Gastrocnemius medialis (tissue), 4 donors: Measurements from ENCODE around the gene TCOF1. TPM values are rescaled to one million over a fixed set of nuclear protein-coding genes. Genes with fewer than 3 reads are reported as not detected.

Experiments
- ATAC-seq, 2 donors: fragments of 150-250 bp; one replicate each; pipeline ENCODE4 v1.9.1; 2016
- DNase-seq, 2 donors: peaks; one replicate each; pipeline ENCODE4 v3.0.0-alpha.2; 2019
- H3K27ac ChIP-seq, 4 donors: fragments of 200-600 bp; sonication (generic); 1 replicate in 1 of 4; 2 replicates in 3 of 4; pipeline ENCODE4 v1.5.1; 2016 to 2018; ENCODE audit warnings: mild to moderate bottlenecking in 2 of 4, moderate library complexity in 1 of 4
- H3K27me3 ChIP-seq, 3 donors: fragments of 200-600 bp; sonication (generic) in 2 of 3; 1 replicate in 1 of 3; 2 replicates in 2 of 3; pipeline versions ENCODE4 v1.5.1 to v1.6.0; 2016 to 2019; ENCODE audit warnings: mild to moderate bottlenecking in 1 of 3, moderate library complexity in 1 of 3
- H3K36me3 ChIP-seq, 2 donors: fragments of 200-600 bp; sonication (generic) in 1 of 2; one replicate each; pipeline ENCODE4 v1.5.1; 2017 to 2018
- H3K4me1 ChIP-seq, 2 donors: fragments of 200-600 bp; sonication (generic) in 1 of 2; one replicate each; pipeline ENCODE4 v1.5.1; 2016 to 2017; ENCODE audit warnings: mild to moderate bottlenecking in 2 of 2
- H3K4me3 ChIP-seq, 4 donors: fragments of 200-600 bp; sonication (generic) in 3 of 4; 1 replicate in 1 of 4; 2 replicates in 3 of 4; pipeline ENCODE4 v1.5.1; 2016 to 2019; ENCODE audit warnings: mild to moderate bottlenecking in 2 of 4
- H3K9me3 ChIP-seq, 3 donors: fragments of 200-600 bp; sonication (generic) in 2 of 3; 1 replicate in 1 of 3; 2 replicates in 2 of 3; pipeline ENCODE4 v1.5.1; 2016 to 2019
- CTCF ChIP-seq, 5 experiments: fragments of 450-650 bp in 3 of 5; fragments of 200-600 bp in 2 of 5; sonication (generic) in 2 of 5; IDR thresholded peaks in 4 of 5; conservative IDR thresholded peaks in 1 of 5; 1 replicate in 4 of 5; 2 replicates in 1 of 5; pipeline ENCODE4 v1.5.1; 2016 to 2019; ENCODE audit warnings: antibody characterized with exemption in 5 of 5, mild to moderate bottlenecking in 3 of 5, moderate library complexity in 3 of 5
- POLR2A ChIP-seq, 2 donors: fragments of 450-650 bp; IDR thresholded peaks; one replicate each; pipeline ENCODE4 v1.6.1; 2017; ENCODE audit warnings: antibody characterized with exemption in 2 of 2, mild to moderate bottlenecking in 2 of 2, moderate library complexity in 2 of 2
- in situ Hi-C, 4 donors: fragments of 200-750 bp; cut with MboI; loops; one replicate each; pipeline versions ENCODE4 v1.15.0 to v1.8.0; 2017; ENCODE audit warnings: low sequenced_read_pairs in 4 of 4
- intact Hi-C: fragments of 100-400 bp; cut with DNase I; formaldehyde crosslinking; loops from one replicate; pipeline ENCODE4 v1.15.1; 2023; ENCODE audit warnings: low total_unique reads
- total RNA-seq, 4 donors: library from RNA; depleted of rRNA; stranded (reverse); fragments of >200 nt; gene quantifications; one replicate each; pipeline versions ENCODE4 v1.1.0 to v1.2.3, GENCODE V29; 2016

TCOF1 gene
- total RNA-seq, 4 donors from 2014 or later, result 22.1 to 31.7 (median 27.1) TPM

DNA sequence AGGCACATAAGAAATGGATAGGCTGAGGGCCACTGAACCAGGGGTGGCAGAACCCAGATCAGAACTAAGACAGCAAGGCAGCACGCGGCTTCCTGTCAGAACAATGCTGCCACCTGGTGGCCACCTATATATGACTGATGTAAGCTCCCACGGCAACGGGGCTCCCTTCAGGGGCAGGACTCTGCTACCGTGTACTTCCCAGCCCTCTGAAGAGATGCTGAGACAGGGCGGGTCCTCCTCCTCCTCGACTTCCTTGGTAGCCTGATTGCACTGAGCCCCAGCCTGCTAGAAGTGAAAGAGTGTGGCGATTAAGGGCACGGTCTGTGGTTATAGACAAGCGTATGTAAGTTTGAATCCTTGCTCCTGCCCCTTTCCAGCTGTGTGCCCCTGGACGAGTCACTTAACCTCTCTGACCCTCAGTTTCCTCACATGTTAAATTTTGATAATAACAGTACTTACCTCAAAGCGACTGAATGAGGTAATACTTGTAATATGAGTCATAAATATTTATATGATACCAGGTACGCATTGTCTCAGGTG is 78.7 kb downstream of the TCOF1 start:
- DNase-seq (peak; percentile 65 to 82), ATAC-seq (peak; percentile 86 to 94)
- H3K27ac ChIP-seq, result no peak overlapping the region
- TF ChIP-seq CTCF (IDR thresholded peaks at IDR 0.05 in 4 of 5, conservative IDR thresholded peaks at IDR 0.05 in 1 of 5) (peak; percentile 77 to 91 (median 87)), POLR2A (IDR thresholded peaks at IDR 0.05) (no peak)
- no peak overlapping the region for H3K4me3 ChIP-seq
- H3K9me3 ChIP-seq, result no peaks in the 10 kb centered on the region
- H3K4me1 ChIP-seq, result no peaks in the 10 kb centered on the region
- no peaks in the 10 kb centered on the region for H3K36me3 ChIP-seq
- intact Hi-C loops, result loop anchor here (5.0 to 10.0 kb wide), 2 partner anchors 79 to 161 kb away; partner anchors contain the start of gene TCOF1
- no peaks in the 10 kb centered on the region for H3K27me3 ChIP-seq
- in situ Hi-C loops, result no loop called here

DNA sequence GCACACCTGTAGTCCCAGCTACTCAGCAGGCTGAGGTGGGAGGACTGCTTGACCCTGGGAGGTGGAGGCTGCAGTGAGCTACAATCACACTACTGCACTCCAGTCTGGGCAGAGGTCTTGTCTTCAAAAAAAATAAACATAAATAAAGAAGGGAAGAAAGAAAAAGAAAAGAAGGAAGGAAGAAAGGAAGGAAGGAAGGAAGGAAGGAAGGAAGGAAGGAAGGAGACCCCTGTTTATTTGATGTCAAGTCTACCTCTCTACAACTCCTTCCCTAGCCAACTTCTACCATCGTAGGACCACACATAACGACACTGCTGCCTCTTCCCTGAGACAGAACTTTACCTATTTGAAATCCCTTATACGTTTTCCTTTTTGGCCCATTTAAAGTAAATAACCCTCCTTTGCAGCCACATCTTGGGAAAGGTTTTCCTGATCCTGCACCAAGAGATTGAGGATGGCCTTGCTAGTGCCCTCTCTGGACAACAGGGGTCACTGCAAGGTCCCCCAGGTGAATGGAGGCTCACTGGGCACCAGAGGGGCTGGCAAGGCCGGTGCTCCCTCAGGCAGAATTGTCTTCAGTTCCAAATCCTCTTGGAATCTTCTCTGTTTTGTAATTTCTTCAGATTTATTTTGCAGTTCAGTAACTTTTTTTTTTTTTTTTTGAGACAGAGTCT is 81.5 kb downstream of the TCOF1 start:
- Histone ChIP-seq H3K27ac (no peak overlapping the region), H3K9me3 (no peaks in the 10 kb centered on the region), H3K4me1 (peaks cover 10 to 14% of the 10 kb centered on the region in 2 donors), H3K36me3 (peaks cover 0 to 9% of the 10 kb centered on the region in 2 donors), H3K4me3 (no peak overlapping the region), H3K27me3 (no peaks in the 10 kb centered on the region)
- TF ChIP-seq POLR2A (IDR thresholded peaks at IDR 0.05) (no peak), CTCF (IDR thresholded peaks at IDR 0.05 in 4 of 5, conservative IDR thresholded peaks at IDR 0.05 in 1 of 5) (peak in 3 of 5 experiments; percentile 6 to 51 (median 24))
- DNase-seq (no peak), ATAC-seq (no peak)
- intact Hi-C loops (loop anchor here (5.0 to 10.0 kb wide), 2 partner anchors 82 to 164 kb away; partner anchors contain the start of gene TCOF1), in situ Hi-C loops (no loop called here)

DNA sequence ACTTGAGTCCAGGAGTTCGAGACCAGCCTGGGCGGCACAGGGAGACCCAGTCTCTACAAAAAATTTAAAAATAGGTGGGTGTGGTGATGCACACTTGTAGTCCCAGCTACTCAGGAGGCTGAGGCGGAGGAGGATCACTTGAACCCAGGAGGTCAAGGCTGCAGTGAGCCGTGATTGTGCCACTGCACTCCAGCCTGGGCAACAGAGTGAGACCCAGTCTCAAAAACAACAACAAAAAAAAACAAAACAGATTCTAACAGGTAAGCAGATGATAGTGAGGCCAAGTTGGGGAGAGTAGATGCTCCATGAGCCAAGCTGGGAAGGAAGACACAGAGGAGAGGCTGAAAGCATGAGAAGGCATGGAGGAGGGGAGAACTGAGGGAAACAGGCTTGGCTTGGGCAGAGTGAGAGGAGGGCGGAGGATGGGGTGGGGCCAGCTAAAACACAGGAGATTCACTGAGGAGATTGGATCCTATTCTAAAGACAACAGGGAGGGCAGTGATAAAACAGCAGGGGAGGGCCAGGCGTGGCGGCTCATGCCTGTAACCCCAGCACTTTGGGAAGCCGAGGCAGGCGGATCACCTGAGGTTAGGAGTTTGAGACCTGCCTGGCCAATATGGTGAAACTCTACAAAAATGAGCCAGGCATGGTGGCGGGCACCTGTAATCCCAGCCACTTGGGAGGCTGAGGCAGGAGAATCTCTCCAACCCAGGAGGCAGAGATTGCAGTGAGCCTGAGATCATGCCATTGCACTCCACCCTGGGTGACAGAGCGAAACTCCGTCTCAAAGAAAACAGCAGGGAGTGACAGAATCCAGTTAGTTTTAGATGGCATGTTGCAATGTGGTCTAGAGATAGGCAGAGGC is 83.7 kb downstream of the TCOF1 start:
- DNase-seq, result no peak
- in situ Hi-C loops (no loop called here), intact Hi-C loops (loop anchor here (10.0 kb wide), 1 partner anchor 234 kb away; no protein-coding TSS in a partner anchor)
- H3K36me3 ChIP-seq, result peaks cover 0 to 31% of the 10 kb centered on the region in 2 donors
- H3K4me1 ChIP-seq, result peaks cover 10 to 14% of the 10 kb centered on the region in 2 donors
- H3K9me3 ChIP-seq, result no peaks in the 10 kb centered on the region
- no peak overlapping the region for H3K4me3 ChIP-seq
- ATAC-seq, result no peak
- H3K27ac ChIP-seq, result peak overlapping the region in 1 of 4 donors; percentile 57
- no peaks in the 10 kb centered on the region for H3K27me3 ChIP-seq
- TF ChIP-seq CTCF (IDR thresholded peaks at IDR 0.05 in 4 of 5, conservative IDR thresholded peaks at IDR 0.05 in 1 of 5) (no peak), POLR2A (IDR thresholded peaks at IDR 0.05) (no peak)

DNA sequence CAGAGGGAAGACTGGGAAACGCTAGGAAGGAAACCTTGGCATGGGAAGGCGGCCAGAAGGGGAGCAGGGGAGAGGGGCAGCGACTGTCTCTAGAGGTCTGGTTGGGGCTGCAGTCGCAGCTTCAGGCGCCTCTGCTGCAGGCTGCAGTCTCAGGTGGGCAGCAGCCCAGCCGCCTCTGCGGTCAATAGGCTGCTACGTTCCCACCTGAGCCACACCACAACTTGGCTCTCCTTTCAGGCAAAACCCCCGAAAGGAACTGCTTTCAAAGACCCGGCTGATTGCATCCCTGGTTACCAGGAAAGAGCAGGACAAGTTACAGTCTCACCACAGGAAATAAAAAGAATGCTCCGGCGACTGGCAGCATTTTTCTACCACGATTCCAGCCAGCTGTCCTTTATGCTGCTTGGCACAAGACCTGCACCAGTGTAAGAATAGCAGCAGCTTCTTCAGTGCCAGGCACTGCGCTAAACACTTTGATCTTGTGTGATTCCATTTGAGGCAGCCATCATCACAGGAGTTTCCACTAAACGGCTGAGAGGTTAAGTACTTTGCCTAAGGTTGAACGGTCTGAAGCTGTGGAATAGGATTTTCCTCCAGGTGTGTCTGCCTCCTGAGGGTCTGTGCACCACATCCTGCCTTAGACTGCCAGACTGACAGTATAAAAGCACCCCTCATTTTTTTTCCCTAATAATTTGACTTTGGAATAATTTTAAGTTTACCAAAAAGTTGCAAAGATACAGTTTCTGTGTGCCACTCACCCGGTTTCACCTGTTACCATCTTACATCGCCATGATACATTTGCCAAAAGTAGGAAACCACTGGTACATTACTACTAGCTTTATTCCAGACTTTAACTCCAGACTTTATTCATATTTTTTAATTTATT is 84.6 kb downstream of the TCOF1 start:
- H3K9me3 ChIP-seq, result no peaks in the 10 kb centered on the region
- TF ChIP-seq CTCF (IDR thresholded peaks at IDR 0.05 in 4 of 5, conservative IDR thresholded peaks at IDR 0.05 in 1 of 5) (no peak), POLR2A (IDR thresholded peaks at IDR 0.05) (no peak)
- DNase-seq (peak; percentile 31 to 60), ATAC-seq (peak; percentile 86 to 90)
- H3K4me1 ChIP-seq, result peaks cover 10 to 14% of the 10 kb centered on the region in 2 donors
- H3K4me3 ChIP-seq, result no peak overlapping the region
- H3K27ac ChIP-seq, result peak overlapping the region; percentile 37 to 61 (median 56)
- intact Hi-C loops (loop anchor here (10.0 kb wide), 1 partner anchor 233 kb away; no protein-coding TSS in a partner anchor), in situ Hi-C loops (no loop called here)
- H3K27me3 ChIP-seq, result no peaks in the 10 kb centered on the region
- H3K36me3 ChIP-seq, result peaks cover 0 to 39% of the 10 kb centered on the region in 2 donors
